Astrocyte (in vitro differentiated cells and primary cell): ENCODE measurements around the gene COMT. TPM values are rescaled to one million over a fixed set of nuclear protein-coding genes. Genes with fewer than 3 reads are reported as not detected.

ENCODE experiments used
- DNase-seq: peaks from one replicate; pipeline ENCODE4 v3.0.0-alpha.2; 2010; ENCODE audit warnings: low read depth
- FAIRE-seq: peaks from 2 replicates; lab custom pipeline; 2011; peaks lifted over from hg19 to GRCh38; lab: Jason Lieb, UNC
- H2AFZ ChIP-seq: 2 replicates; pipeline ENCODE4 v1.6.0; 2012; ENCODE audit warnings: low read depth, low read length, inconsistent platforms
- H3K27ac ChIP-seq: 2 replicates; pipeline ENCODE4 v1.5.1; 2011; ENCODE audit warnings: low read depth, low read length, inconsistent platforms
- H3K27me3 ChIP-seq: 2 replicates; pipeline ENCODE4 v1.6.0; 2011; ENCODE audit warnings: low read length, inconsistent platforms; ENCODE audit not compliant: insufficient read depth
- H3K36me3 ChIP-seq: 2 replicates; pipeline ENCODE4 v1.5.1; 2011; ENCODE audit warnings: low read length, inconsistent platforms; ENCODE audit not compliant: insufficient read depth
- H3K4me1 ChIP-seq: 2 replicates; pipeline ENCODE4 v1.5.1; 2011; ENCODE audit warnings: low read length, inconsistent platforms; ENCODE audit not compliant: insufficient read depth
- H3K4me2 ChIP-seq: 2 replicates; pipeline ENCODE4 v1.6.0; 2012; ENCODE audit warnings: low read length, inconsistent platforms
- H3K4me3 ChIP-seq: 2 replicates; pipeline ENCODE4 v1.5.1; 2011; ENCODE audit warnings: low read depth, mild to moderate bottlenecking, low read length, inconsistent platforms; ENCODE audit not compliant: insufficient read depth
- H3K79me2 ChIP-seq: 2 replicates; pipeline ENCODE4 v1.6.0; 2012; ENCODE audit warnings: mild to moderate bottlenecking, low read length, inconsistent platforms; ENCODE audit not compliant: insufficient read depth
- H3K9ac ChIP-seq: 2 replicates; pipeline ENCODE4 v1.6.0; 2012; ENCODE audit warnings: mild to moderate bottlenecking, low read length, inconsistent platforms
- H3K9me3 ChIP-seq: 2 replicates; pipeline ENCODE4 v1.5.1; 2012; ENCODE audit warnings: low read depth, mild to moderate bottlenecking, low read length, inconsistent platforms; ENCODE audit not compliant: insufficient read depth
- H4K20me1 ChIP-seq: 2 replicates; pipeline ENCODE4 v1.6.0; 2012; ENCODE audit warnings: low read length, inconsistent platforms; ENCODE audit not compliant: insufficient read depth
- H3K27ac Mint-ChIP-seq: one replicate; pipeline ENCODE4 v1.8.0; 2021; ENCODE audit warnings: mild to moderate bottlenecking, mixed read lengths; ENCODE audit not compliant: unreplicated experiment
- H3K27me3 Mint-ChIP-seq: one replicate; pipeline ENCODE4 v1.8.0; 2021; ENCODE audit warnings: low read depth, mixed read lengths; ENCODE audit not compliant: unreplicated experiment
- H3K36me3 Mint-ChIP-seq: one replicate; pipeline ENCODE4 v1.8.0; 2021; ENCODE audit warnings: low read depth, mixed read lengths; ENCODE audit not compliant: unreplicated experiment
- H3K4me1 Mint-ChIP-seq: one replicate; pipeline ENCODE4 v1.8.0; 2021; ENCODE audit warnings: low read depth, mixed read lengths; ENCODE audit not compliant: unreplicated experiment
- H3K4me3 Mint-ChIP-seq: one replicate; pipeline ENCODE4 v1.8.0; 2021; ENCODE audit warnings: mild to moderate bottlenecking, moderate library complexity, mixed read lengths; ENCODE audit not compliant: unreplicated experiment
- H3K9me3 Mint-ChIP-seq: one replicate; pipeline ENCODE4 v1.8.0; 2021; ENCODE audit warnings: mild to moderate bottlenecking, mixed read lengths; ENCODE audit not compliant: unreplicated experiment
- EZH2 ChIP-seq: IDR thresholded peaks from 2 replicates; pipeline ENCODE4 v1.6.1; 2012; ENCODE audit warnings: mild to moderate bottlenecking, low read length, inconsistent platforms; ENCODE audit not compliant: insufficient read depth
- total RNA-seq: library from RNA; stranded (reverse); gene quantifications from 2 replicates; pipeline ENCODE4 v1.2.1, GENCODE V29; 2021
- TF ChIP-seq, protein P1 (sequence below): IDR thresholded peaks from 2 replicates; pipeline ENCODE4 v1.5.1; 2011; ENCODE audit warnings: low read depth, mild to moderate bottlenecking, inconsistent platforms, low read length, moderate library complexity; ENCODE audit not compliant: insufficient read depth

Gene COMT
- total RNA-seq, 1 donor from 2014 or later = 116 TPM

GRCh38 chr22:20002636-20003035 lies 61.1 kb downstream of the COMT start:
- Mint-ChIP-seq H3K27ac (no peak overlapping the region), H3K9me3 (peaks cover 4% of the 10 kb centered on the region), H3K4me3 (no peak overlapping the region), H3K27me3 (no peaks in the 10 kb centered on the region), H3K36me3 (peaks cover 6% of the 10 kb centered on the region), H3K4me1 (peaks cover 9% of the 10 kb centered on the region)
- Histone ChIP-seq H3K4me2 (no peak overlapping the region), H3K4me3 (no peak overlapping the region), H2AFZ (no peak overlapping the region), H3K9me3 (peaks cover 3% of the 10 kb centered on the region), H4K20me1 (no peaks in the 10 kb centered on the region), H3K9ac (no peak overlapping the region), H3K79me2 (no peaks in the 10 kb centered on the region), H3K36me3 (no peaks in the 10 kb centered on the region), H3K27me3 (no peaks in the 10 kb centered on the region), H3K4me1 (peaks cover 14% of the 10 kb centered on the region), H3K27ac (no peak overlapping the region)
- TF ChIP-seq, protein P1, sequence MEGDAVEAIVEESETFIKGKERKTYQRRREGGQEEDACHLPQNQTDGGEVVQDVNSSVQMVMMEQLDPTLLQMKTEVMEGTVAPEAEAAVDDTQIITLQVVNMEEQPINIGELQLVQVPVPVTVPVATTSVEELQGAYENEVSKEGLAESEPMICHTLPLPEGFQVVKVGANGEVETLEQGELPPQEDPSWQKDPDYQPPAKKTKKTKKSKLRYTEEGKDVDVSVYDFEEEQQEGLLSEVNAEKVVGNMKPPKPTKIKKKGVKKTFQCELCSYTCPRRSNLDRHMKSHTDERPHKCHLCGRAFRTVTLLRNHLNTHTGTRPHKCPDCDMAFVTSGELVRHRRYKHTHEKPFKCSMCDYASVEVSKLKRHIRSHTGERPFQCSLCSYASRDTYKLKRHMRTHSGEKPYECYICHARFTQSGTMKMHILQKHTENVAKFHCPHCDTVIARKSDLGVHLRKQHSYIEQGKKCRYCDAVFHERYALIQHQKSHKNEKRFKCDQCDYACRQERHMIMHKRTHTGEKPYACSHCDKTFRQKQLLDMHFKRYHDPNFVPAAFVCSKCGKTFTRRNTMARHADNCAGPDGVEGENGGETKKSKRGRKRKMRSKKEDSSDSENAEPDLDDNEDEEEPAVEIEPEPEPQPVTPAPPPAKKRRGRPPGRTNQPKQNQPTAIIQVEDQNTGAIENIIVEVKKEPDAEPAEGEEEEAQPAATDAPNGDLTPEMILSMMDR = no peak
- TF ChIP-seq EZH2 = no peak
- no peak for DNase-seq
- FAIRE-seq = no peak

GRCh38 chr22:20003304-20003703 lies 61.7 kb downstream of the COMT start:
- no peaks in the 10 kb centered on the region for H4K20me1 ChIP-seq
- Mint-ChIP-seq H3K27me3 (no peaks in the 10 kb centered on the region), H3K9me3 (peaks cover 4% of the 10 kb centered on the region), H3K4me3 (no peak overlapping the region), H3K36me3 (peaks cover 6% of the 10 kb centered on the region), H3K27ac (no peak overlapping the region), H3K4me1 (peaks cover 9% of the 10 kb centered on the region)
- FAIRE-seq (no peak), DNase-seq (no peak)
- H3K4me3 ChIP-seq = no peak overlapping the region
- no peaks in the 10 kb centered on the region for H3K79me2 ChIP-seq
- no peak overlapping the region for H3K9ac ChIP-seq
- H3K9me3 ChIP-seq = peaks cover 3% of the 10 kb centered on the region
- no peaks in the 10 kb centered on the region for H3K36me3 ChIP-seq
- no peak overlapping the region for H3K27ac ChIP-seq
- H2AFZ ChIP-seq = no peak overlapping the region
- peaks cover 14% of the 10 kb centered on the region for H3K4me1 ChIP-seq
- H3K4me2 ChIP-seq = no peak overlapping the region
- TF ChIP-seq, protein P1 = no peak
- no peak for TF ChIP-seq EZH2
- no peaks in the 10 kb centered on the region for H3K27me3 ChIP-seq

DNA sequence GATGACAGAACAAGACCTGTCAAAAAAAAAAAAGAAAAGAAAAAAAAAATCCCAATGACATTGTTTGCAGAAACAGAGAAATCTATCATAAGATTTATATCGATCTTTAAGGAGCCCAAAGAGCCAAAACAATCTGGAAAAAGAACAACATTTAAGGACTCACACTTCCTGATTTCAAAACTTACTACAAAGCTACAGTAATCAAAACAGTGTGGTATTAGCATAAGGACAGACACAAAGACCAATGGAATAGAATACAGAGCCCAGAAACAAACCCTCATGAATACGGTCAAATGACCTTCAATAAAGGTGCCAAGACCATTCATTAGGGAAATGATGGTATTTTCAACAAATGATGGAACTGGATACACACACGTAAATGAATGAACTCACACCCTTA lies 62.9 kb downstream of the COMT start:
- H2AFZ ChIP-seq = no peak overlapping the region
- no peak overlapping the region for H3K9ac ChIP-seq
- Mint-ChIP-seq H3K4me1 (peaks cover 5% of the 10 kb centered on the region), H3K27me3 (no peaks in the 10 kb centered on the region), H3K9me3 (peaks cover 4% of the 10 kb centered on the region), H3K4me3 (no peak overlapping the region), H3K27ac (no peak overlapping the region), H3K36me3 (peaks cover 6% of the 10 kb centered on the region)
- peaks cover 3% of the 10 kb centered on the region for H3K9me3 ChIP-seq
- no peak overlapping the region for H3K27ac ChIP-seq
- FAIRE-seq (no peak), DNase-seq (no peak)
- no peak for TF ChIP-seq EZH2
- TF ChIP-seq, protein P1 = no peak
- H3K4me2 ChIP-seq = no peak overlapping the region
- H3K36me3 ChIP-seq = no peaks in the 10 kb centered on the region
- H3K27me3 ChIP-seq = no peaks in the 10 kb centered on the region
- H3K4me3 ChIP-seq = no peak overlapping the region
- H3K79me2 ChIP-seq = no peaks in the 10 kb centered on the region
- peaks cover 8% of the 10 kb centered on the region for H3K4me1 ChIP-seq
- H4K20me1 ChIP-seq = no peaks in the 10 kb centered on the region
